CD4-positive, alpha-beta T cell (primary cell): Measurements from ENCODE around the gene MBD1. TPM values are rescaled to one million over a fixed set of nuclear protein-coding genes. Genes with fewer than 3 reads are reported as not detected.

Source experiments
- ATAC-seq: fragments of 200-7000 bp; cut with Tn5 transposase; one replicate; pipeline ENCODE4 v1.10.0; 2022; ENCODE audit warnings: mild to moderate bottlenecking; ENCODE audit not compliant: poor library complexity
- CTCF ChIA-PET: fragments of 350-600 bp; sonication (Branson Sonifier 250); formaldehyde crosslinking; loops from one replicate; lab custom pipeline; 2021; ENCODE audit warnings: antibody characterized with exemption, inconsistent platforms; lab: Charles Lee
- POLR2A ChIA-PET: fragments of 350-600 bp; sonication (Branson Sonifier 250); formaldehyde crosslinking; loops from one replicate; lab custom pipeline; 2021; ENCODE audit warnings: antibody characterized with exemption, inconsistent platforms; lab: Charles Lee
- DNase-seq, 14 experiments: peaks; one replicate each; pipeline ENCODE4 v3.0.0-alpha.2; 2013 to 2020; ENCODE audit warnings: mixed read lengths in 2 of 14
- H3K27ac ChIP-seq, 2 donors: one replicate each; pipeline versions ENCODE4 v1.5.1 to v1.7.0; 2013; ENCODE audit warnings: low read length in 2 of 2, low read depth in 1 of 2, mild to moderate bottlenecking in 1 of 2
- H3K27me3 ChIP-seq, 2 experiments: 1 replicate in 1 of 2; 2 replicates in 1 of 2; pipeline versions ENCODE4 v1.6.1 to v1.7.0; 2013; ENCODE audit warnings: low read length in 2 of 2, control low read depth in 1 of 2, mild to moderate bottlenecking in 1 of 2, moderate library complexity in 1 of 2; ENCODE audit not compliant: insufficient read depth in 2 of 2, control insufficient read depth in 1 of 2
- H3K36me3 ChIP-seq: one replicate; pipeline ENCODE4 v1.6.1; 2013; ENCODE audit warnings: low read length, control low read depth; ENCODE audit not compliant: insufficient read depth
- H3K4me1 ChIP-seq: one replicate; pipeline ENCODE4 v1.6.1; 2013; ENCODE audit warnings: low read length, control low read depth; ENCODE audit not compliant: insufficient read depth
- H3K4me3 ChIP-seq: one replicate; pipeline ENCODE4 v1.5.1; 2013; ENCODE audit warnings: mild to moderate bottlenecking, low read length, moderate library complexity
- H3K9me3 ChIP-seq, 2 experiments: 1 replicate in 1 of 2; 2 replicates in 1 of 2; pipeline versions ENCODE4 v1.6.1 to v1.7.0; 2013; ENCODE audit warnings: low read length in 2 of 2, mild to moderate bottlenecking in 2 of 2, control low read depth in 1 of 2, moderate library complexity in 1 of 2; ENCODE audit not compliant: control insufficient read depth in 1 of 2, insufficient read depth in 1 of 2
- H3K27ac Mint-ChIP-seq: one replicate; pipeline ENCODE4 v1.8.0; 2020; ENCODE audit warnings: mixed read lengths
- H3K27me3 Mint-ChIP-seq: one replicate; pipeline ENCODE4 v1.8.0; 2021; ENCODE audit warnings: mixed read lengths
- H3K36me3 Mint-ChIP-seq: one replicate; pipeline ENCODE4 v1.8.0; 2021; ENCODE audit warnings: low read depth, mixed read lengths
- H3K4me1 Mint-ChIP-seq: one replicate; pipeline ENCODE4 v1.8.0; 2021; ENCODE audit warnings: low read depth, mixed read lengths
- H3K4me3 Mint-ChIP-seq: one replicate; pipeline ENCODE4 v1.8.0; 2020; ENCODE audit warnings: mild to moderate bottlenecking, mixed read lengths
- H3K9me3 Mint-ChIP-seq: one replicate; pipeline ENCODE4 v1.8.0; 2020; ENCODE audit warnings: mixed read lengths
- intact Hi-C, 2 experiments: fragments of 100-400 bp; cut with DNase I in 1 of 2; cut with micrococcal nuclease in 1 of 2; formaldehyde crosslinking; loops; one replicate each; pipeline versions ENCODE4 v1.15.1 to v1.9.0; 2023 to 2025; cut with DNase I, micrococcal nuclease
- total RNA-seq, 174 experiments: library from RNA in 2 of 174; stranded (reverse) in 2 of 174; gene quantifications; one replicate each; pipeline ENCODE4 v1.2.3 and lab custom pipeline; 2021 to 2026
- TF ChIP-seq, protein P1 (sequence below): fragments of 200-600 bp; IDR thresholded peaks from one replicate; pipeline ENCODE4 v1.8.0; 2022; ENCODE audit warnings: antibody characterized with exemption, mild to moderate bottlenecking

The MBD1 gene
- total RNA-seq, 2 experiments from 2014 or later = 103 to 107 TPM

DNA sequence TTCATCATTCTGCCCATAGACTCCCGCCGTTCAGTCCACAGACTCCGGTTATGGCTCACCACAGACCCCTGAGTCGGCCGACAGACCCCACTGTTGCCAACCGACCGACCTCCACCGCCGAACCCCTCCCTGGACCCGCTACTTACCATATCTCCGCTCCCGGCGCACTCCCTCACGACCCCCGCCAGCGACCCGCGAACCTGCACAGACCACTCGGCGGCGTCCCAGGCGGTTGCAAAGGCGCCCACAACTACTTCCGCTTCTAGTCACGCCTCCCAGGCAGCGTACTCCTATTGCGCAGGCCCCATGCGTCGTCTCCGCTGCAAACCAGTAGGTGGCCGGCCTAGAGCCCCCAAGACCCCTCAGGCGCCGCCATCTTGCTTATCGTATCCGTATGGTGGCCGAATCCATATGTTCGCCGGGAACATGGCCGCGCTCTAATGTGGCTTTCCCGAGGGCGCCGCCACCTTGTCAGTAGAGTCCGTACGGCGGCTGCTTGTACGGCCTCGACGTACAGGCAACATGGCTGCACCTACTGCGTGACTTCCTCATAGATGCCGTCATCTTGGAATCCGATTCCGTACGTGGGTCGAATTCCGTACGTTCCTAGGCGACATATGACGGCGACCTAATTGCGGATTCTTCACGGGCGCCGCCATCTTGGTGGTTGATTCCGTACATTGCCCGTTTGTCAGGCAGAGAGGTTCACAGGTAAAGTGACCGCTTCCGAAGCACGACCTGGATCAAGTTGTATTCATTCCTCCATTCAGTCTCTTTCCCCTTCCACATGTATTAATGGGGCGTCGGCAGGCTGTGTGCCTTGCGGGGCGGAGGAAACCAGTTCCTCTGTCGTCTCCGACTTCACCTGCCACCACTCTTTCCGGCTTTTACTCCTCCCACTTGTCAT is 6.4 kb upstream of the MBD1 start, which contains the start of gene CXXC1:
TSS of gene CXXC1 (minus strand) at position 252 of the 907 bp plus-strand sequence. CDS start at position 149, 103 bp downstream.
- CTCF ChIA-PET = interaction anchor here (1.5 to 2.2 kb wide), 2 partner anchors 20 to 69 kb away, joined by 4 to 5 read pairs; no protein-coding TSS in a partner anchor
- Histone ChIP-seq H3K27me3 (no peaks in the 10 kb centered on the region), H3K36me3 (peaks cover 35% of the 10 kb centered on the region), H3K27ac (peak within 1 kb of the TSS; percentile 72 to 93), H3K4me3 (peak within 1 kb of the TSS; percentile 85), H3K9me3 (peaks cover 0 to 3% of the 10 kb centered on the region in 2 experiments), H3K4me1 (peaks cover 24% of the 10 kb centered on the region)
- Mint-ChIP-seq H3K27ac (peak within 1 kb of the TSS; percentile 98), H3K4me3 (peak within 1 kb of the TSS; percentile 96), H3K27me3 (no peaks in the 10 kb centered on the region), H3K4me1 (peaks cover 27% of the 10 kb centered on the region), H3K9me3 (no peaks in the 10 kb centered on the region), H3K36me3 (peaks cover 49% of the 10 kb centered on the region)
- POLR2A ChIA-PET = interaction anchor here (1.8 kb wide), 1 partner anchor 16 kb away, joined by 5 read pairs; no protein-coding TSS in a partner anchor
- intact Hi-C loops = loop anchor here (1.0 to 10.0 kb wide), 10 partner anchors 19 to 910 kb away; partner anchors contain the start of genes MEX3C (in 2 of the 2), ACAA2 (in 1 of the 2), C18orf32 (in 1 of the 2) and RPL17 (in 1 of the 2)
- DNase-seq = peak; percentile 96 to 99 (median 97)
- TF ChIP-seq, protein P1, sequence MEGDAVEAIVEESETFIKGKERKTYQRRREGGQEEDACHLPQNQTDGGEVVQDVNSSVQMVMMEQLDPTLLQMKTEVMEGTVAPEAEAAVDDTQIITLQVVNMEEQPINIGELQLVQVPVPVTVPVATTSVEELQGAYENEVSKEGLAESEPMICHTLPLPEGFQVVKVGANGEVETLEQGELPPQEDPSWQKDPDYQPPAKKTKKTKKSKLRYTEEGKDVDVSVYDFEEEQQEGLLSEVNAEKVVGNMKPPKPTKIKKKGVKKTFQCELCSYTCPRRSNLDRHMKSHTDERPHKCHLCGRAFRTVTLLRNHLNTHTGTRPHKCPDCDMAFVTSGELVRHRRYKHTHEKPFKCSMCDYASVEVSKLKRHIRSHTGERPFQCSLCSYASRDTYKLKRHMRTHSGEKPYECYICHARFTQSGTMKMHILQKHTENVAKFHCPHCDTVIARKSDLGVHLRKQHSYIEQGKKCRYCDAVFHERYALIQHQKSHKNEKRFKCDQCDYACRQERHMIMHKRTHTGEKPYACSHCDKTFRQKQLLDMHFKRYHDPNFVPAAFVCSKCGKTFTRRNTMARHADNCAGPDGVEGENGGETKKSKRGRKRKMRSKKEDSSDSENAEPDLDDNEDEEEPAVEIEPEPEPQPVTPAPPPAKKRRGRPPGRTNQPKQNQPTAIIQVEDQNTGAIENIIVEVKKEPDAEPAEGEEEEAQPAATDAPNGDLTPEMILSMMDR = peak; percentile 61
- ATAC-seq = peak; percentile 85

DNA sequence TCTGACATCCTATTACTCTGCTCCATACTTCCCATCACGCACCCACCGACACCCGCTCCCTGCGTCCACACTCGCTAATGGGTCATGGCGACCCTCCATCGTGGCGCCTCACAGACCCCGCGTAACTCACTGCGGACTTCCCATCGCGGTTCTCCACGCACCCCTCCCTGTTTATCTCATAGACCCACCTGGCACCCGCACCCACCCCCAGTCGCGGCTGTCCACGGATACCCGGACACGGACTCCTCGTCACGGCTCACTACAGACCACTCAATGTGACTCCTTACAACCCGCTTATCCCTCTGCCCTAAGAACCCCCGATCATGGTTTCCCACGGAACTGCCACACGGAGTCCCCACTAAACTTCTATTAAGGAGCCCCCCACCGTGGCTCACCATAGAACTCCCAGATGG is 5.7 kb upstream of the MBD1 start:
- ChIA-PET CTCF (no interaction called here), POLR2A (no interaction called here)
- Histone ChIP-seq H3K36me3 (peaks cover 41% of the 10 kb centered on the region), H3K4me3 (peak overlapping the region; percentile 85), H3K9me3 (peaks cover 0 to 5% of the 10 kb centered on the region in 2 experiments), H3K27ac (peak overlapping the region; percentile 72 to 93), H3K4me1 (peaks cover 28% of the 10 kb centered on the region), H3K27me3 (no peaks in the 10 kb centered on the region)
- DNase-seq (no peak), ATAC-seq (no peak)
- intact Hi-C loops = loop anchor here (2.0 to 10.0 kb wide), 9 partner anchors 20 to 910 kb away; partner anchors contain the start of genes MEX3C (in 2 of the 2), ACAA2 (in 1 of the 2), C18orf32 (in 1 of the 2) and RPL17 (in 1 of the 2)
- H3K36me3 Mint-ChIP-seq = peaks cover 55% of the 10 kb centered on the region
- TF ChIP-seq, protein P1 = no peak
- H3K27me3 Mint-ChIP-seq = no peaks in the 10 kb centered on the region
- peak overlapping the region; percentile 98 for H3K27ac Mint-ChIP-seq
- no peaks in the 10 kb centered on the region for H3K9me3 Mint-ChIP-seq
- H3K4me1 Mint-ChIP-seq = peaks cover 27% of the 10 kb centered on the region
- peak overlapping the region; percentile 96 for H3K4me3 Mint-ChIP-seq

DNA sequence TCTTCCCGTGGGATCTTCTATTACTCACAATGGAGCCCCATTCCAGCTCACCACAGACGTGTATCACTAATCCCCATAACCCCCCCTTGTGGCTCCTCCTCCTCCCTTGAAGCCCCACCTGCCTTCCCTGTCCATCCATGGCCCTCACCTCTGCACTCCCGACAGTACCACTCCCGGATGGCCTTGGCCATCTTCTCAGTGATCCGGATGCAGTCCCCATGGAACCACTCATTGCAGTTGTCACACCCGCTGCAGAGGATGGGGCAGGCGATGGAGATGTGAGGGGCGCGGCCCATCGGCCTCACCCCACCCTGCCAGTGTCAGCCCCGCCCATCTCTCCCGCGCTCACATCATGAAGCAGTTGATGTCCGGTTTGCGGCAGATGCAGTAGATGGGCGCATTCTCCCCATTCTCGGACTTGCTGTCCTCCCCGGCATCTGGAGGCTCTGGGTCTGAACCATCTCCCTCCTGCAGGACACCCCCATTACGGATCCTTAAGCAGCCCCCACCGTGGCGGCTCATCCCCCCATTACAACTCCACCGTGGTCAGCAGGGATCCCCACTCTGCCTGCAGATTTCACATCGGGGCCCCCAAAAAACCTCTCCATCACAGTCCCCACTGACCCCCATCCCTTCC is 5.2 kb upstream of the MBD1 start:
- intact Hi-C loops = loop anchor here (2.0 to 10.0 kb wide), 9 partner anchors 20 to 911 kb away; partner anchors contain the start of genes MEX3C (in 2 of the 2), ACAA2 (in 1 of the 2), C18orf32 (in 1 of the 2) and RPL17 (in 1 of the 2)
- Histone ChIP-seq H3K4me1 (peaks cover 32% of the 10 kb centered on the region), H3K9me3 (peaks cover 0 to 5% of the 10 kb centered on the region in 2 experiments), H3K4me3 (peak overlapping the region; percentile 85), H3K27me3 (no peaks in the 10 kb centered on the region), H3K27ac (peak overlapping the region; percentile 72 to 93), H3K36me3 (peaks cover 41% of the 10 kb centered on the region)
- no peak for ATAC-seq
- TF ChIP-seq, protein P1 = no peak
- Mint-ChIP-seq H3K9me3 (no peaks in the 10 kb centered on the region), H3K4me3 (peak overlapping the region; percentile 96), H3K4me1 (peaks cover 30% of the 10 kb centered on the region), H3K27ac (peak overlapping the region; percentile 98), H3K36me3 (peaks cover 59% of the 10 kb centered on the region), H3K27me3 (no peaks in the 10 kb centered on the region)
- DNase-seq = peak in 3 of 14 experiments; percentile 42 to 54 (median 45)
- ChIA-PET CTCF (no interaction called here), POLR2A (no interaction called here)
